BLaER1 treated with 17β-estradiol and CSF1 and Interleukin-3, amounts not matched to agents 10 nM and 100 nM (cell line): ENCODE data around the gene STX16.

ENCODE experiments used
- H3K27ac ChIP-seq, 11 experiments: shearing (Covaris generic); formaldehyde crosslinking; 2 replicates each; pipeline ENCODE4 v1.8.1; 2022
- H3K27me3 ChIP-seq, 11 experiments: shearing (Covaris generic); formaldehyde crosslinking; 2 replicates each; pipeline ENCODE4 v1.8.1; 2022
- H3K36me3 ChIP-seq, 11 experiments: shearing (Covaris generic); formaldehyde crosslinking; 2 replicates each; pipeline ENCODE4 v1.8.1; 2022
- H3K4me1 ChIP-seq, 10 experiments: shearing (Covaris generic); formaldehyde crosslinking; 2 replicates each; pipeline ENCODE4 v1.8.1; 2022
- H3K4me2 ChIP-seq, 11 experiments: shearing (Covaris generic); formaldehyde crosslinking; 2 replicates each; pipeline ENCODE4 v1.8.1; 2022
- H3K4me3 ChIP-seq, 10 experiments: shearing (Covaris generic); formaldehyde crosslinking; 2 replicates each; pipeline ENCODE4 v1.8.1; 2022
- H3K9ac ChIP-seq, 11 experiments: shearing (Covaris generic); formaldehyde crosslinking; 2 replicates each; pipeline ENCODE4 v1.8.1; 2022
- H3K9me3 ChIP-seq, 11 experiments: shearing (Covaris generic); formaldehyde crosslinking; replicated peaks in 1 of 11; 2 replicates each; pipeline ENCODE4 v1.8.1; 2022
- H4K20me1 ChIP-seq, 11 experiments: shearing (Covaris generic); formaldehyde crosslinking; 2 replicates each; pipeline ENCODE4 v1.8.1; 2022
- Cebpa-rat ChIP-seq, 11 experiments: shearing (Covaris generic); IDR thresholded peaks; 2 replicates each; pipeline ENCODE4 v1.8.1; 2022

The STX16 gene, protein sequence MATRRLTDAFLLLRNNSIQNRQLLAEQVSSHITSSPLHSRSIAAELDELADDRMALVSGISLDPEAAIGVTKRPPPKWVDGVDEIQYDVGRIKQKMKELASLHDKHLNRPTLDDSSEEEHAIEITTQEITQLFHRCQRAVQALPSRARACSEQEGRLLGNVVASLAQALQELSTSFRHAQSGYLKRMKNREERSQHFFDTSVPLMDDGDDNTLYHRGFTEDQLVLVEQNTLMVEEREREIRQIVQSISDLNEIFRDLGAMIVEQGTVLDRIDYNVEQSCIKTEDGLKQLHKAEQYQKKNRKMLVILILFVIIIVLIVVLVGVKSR

GRCh38 chr20:58650776-58651558, at the start of gene STX16:
TSS of gene STX16 (plus strand) at chr20:58651283. CDS start at chr20:58652007, 724 bp downstream.
- peak within 1 kb of the TSS; percentile 84 to 96 (median 95) for H3K9ac ChIP-seq
- H3K4me3 ChIP-seq, result peak within 1 kb of the TSS; percentile 84 to 100 (median 97)
- H4K20me1 ChIP-seq, result peaks cover 10 to 34% (median 23%) of the 10 kb centered on the region in 11 experiments; a peak in 19 of 22 replicates
- H3K9me3 ChIP-seq, result no peaks in the 10 kb centered on the region
- peak within 1 kb of the TSS; percentile 93 to 99 (median 98) for H3K4me2 ChIP-seq
- H3K27ac ChIP-seq, result peak within 1 kb of the TSS; percentile 81 to 94 (median 89)
- peaks cover 27 to 40% (median 33%) of the 10 kb centered on the region in 10 experiments for H3K4me1 ChIP-seq
- no peak for TF ChIP-seq Cebpa-rat (IDR thresholded peaks at IDR 0.05)
- peaks cover 6 to 20% (median 10%) of the 10 kb centered on the region in 11 experiments; a peak in 18 of 22 replicates for H3K36me3 ChIP-seq
- peaks cover 8 to 20% (median 16%) of the 10 kb centered on the region in 11 experiments; a peak in 21 of 22 replicates for H3K27me3 ChIP-seq

GRCh38 chr20:58602124-58602523, 49.0 kb upstream of the STX16 start:
- Histone ChIP-seq H3K4me3 (no peak overlapping the region), H4K20me1 (no peaks in the 10 kb centered on the region), H3K4me1 (peaks cover 0 to 21% (median 11%) of the 10 kb centered on the region in 10 experiments; a peak in 13 of 20 replicates), H3K36me3 (no peaks in the 10 kb centered on the region), H3K27ac (no peak overlapping the region), H3K4me2 (no peak overlapping the region), H3K9ac (no peak overlapping the region), H3K27me3 (no peaks in the 10 kb centered on the region), H3K9me3 (no peaks in the 10 kb centered on the region)
- no peak for TF ChIP-seq Cebpa-rat (IDR thresholded peaks at IDR 0.05)

GRCh38 chr20:58603721-58604120, 47.4 kb upstream of the STX16 start:
- Histone ChIP-seq H3K4me2 (peak overlapping the region in 4 of 11 experiments; percentile 71 to 84 (median 73); a peak in 4 of 22 replicates), H3K27ac (no peak overlapping the region)

GRCh38 chr20:58604128-58604881, 46.8 kb upstream of the STX16 start:
- no peak for TF ChIP-seq Cebpa-rat (IDR thresholded peaks at IDR 0.05)
- H3K27me3 ChIP-seq, result no peaks in the 10 kb centered on the region
- H3K4me2 ChIP-seq, result peak overlapping the region in 9 of 11 experiments; percentile 5 to 84 (median 71); a peak in 16 of 22 replicates
- no peaks in the 10 kb centered on the region for H3K36me3 ChIP-seq
- H3K4me1 ChIP-seq, result peaks cover 0 to 29% (median 12%) of the 10 kb centered on the region in 10 experiments; a peak in 13 of 20 replicates
- peaks cover 0 to 5% (median 0%) of the 10 kb centered on the region in 11 experiments; a peak in 1 of 22 replicates for H4K20me1 ChIP-seq
- H3K9ac ChIP-seq, result peak overlapping the region in 1 of 11 experiments; percentile 18; a peak in 1 of 22 replicates
- no peak overlapping the region for H3K4me3 ChIP-seq
- H3K9me3 ChIP-seq, result no peaks in the 10 kb centered on the region
- H3K27ac ChIP-seq, result no peak overlapping the region

More at GRCh38 chr20:58603721-58604120, 47.4 kb upstream of the STX16 start:
- Histone ChIP-seq H3K4me1 (peaks cover 0 to 29% (median 12%) of the 10 kb centered on the region in 10 experiments; a peak in 13 of 20 replicates), H3K36me3 (no peaks in the 10 kb centered on the region), H3K27me3 (no peaks in the 10 kb centered on the region), H3K9me3 (no peaks in the 10 kb centered on the region), H3K4me3 (no peak overlapping the region), H4K20me1 (peaks cover 0 to 5% (median 0%) of the 10 kb centered on the region in 11 experiments; a peak in 1 of 22 replicates), H3K9ac (no peak overlapping the region)
- TF ChIP-seq Cebpa-rat (IDR thresholded peaks at IDR 0.05), result no peak

DNA sequence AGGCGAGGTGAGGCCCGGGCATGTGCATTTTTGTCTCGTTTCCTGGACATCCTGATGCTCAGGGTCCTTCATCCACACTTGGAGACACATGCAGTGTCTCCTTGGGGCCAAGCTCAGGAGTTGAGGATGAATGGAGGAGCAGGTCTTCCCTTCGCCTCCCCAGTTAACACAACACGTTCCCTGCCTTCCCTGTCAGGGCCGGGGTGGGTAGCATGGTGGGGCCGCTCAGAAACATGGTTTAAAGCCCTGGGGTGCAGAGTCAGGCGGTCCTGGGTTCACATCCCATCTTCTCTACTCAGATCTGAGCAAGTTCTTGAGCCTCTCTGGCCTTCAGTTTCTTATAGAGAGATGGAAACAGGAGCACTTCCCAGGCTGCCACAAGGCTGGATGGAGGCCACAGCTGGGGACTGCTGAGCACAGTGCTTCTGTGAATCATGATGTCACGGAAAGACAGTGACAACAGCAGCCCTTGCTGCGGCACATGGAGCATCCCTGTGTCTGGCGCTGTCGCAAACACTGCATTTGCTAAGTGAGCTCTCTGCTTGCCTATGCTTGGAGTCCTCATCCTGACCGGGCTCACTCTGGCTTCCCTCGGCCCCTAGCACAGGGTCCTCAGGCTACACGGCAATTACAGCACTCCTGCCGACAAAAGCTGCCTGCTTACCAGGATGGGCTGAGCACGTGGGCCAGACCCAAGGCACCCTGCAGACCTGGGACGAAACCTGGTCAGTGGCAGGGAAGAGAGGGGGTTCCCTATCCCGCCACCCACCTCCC, 45.6 kb upstream of the STX16 start:
- H3K27ac ChIP-seq, result no peak overlapping the region
- H3K36me3 ChIP-seq, result no peaks in the 10 kb centered on the region
- no peaks in the 10 kb centered on the region for H3K27me3 ChIP-seq
- peaks cover 0 to 24% (median 12%) of the 10 kb centered on the region in 10 experiments; a peak in 13 of 20 replicates for H3K4me1 ChIP-seq
- H3K9ac ChIP-seq, result no peak overlapping the region
- no peaks in the 10 kb centered on the region for H3K9me3 ChIP-seq
- peak overlapping the region in 4 of 11 experiments; percentile 56 to 84 (median 73); a peak in 4 of 22 replicates for H3K4me2 ChIP-seq
- H4K20me1 ChIP-seq, result peaks cover 0 to 5% (median 0%) of the 10 kb centered on the region in 11 experiments; a peak in 1 of 22 replicates
- no peak for TF ChIP-seq Cebpa-rat (IDR thresholded peaks at IDR 0.05)
- H3K4me3 ChIP-seq, result no peak overlapping the region

- Histone ChIP-seq H3K9me3 (no peaks in the 10 kb centered on the region), H3K4me2 (no peak overlapping the region), H3K4me1 (peaks cover 0 to 24% (median 12%) of the 10 kb centered on the region in 10 experiments; a peak in 13 of 20 replicates), H3K36me3 (no peaks in the 10 kb centered on the region), H3K27me3 (no peaks in the 10 kb centered on the region), H4K20me1 (peaks cover 0 to 5% (median 0%) of the 10 kb centered on the region in 11 experiments; a peak in 1 of 22 replicates), H3K4me3 (no peak overlapping the region), H3K9ac (no peak overlapping the region), H3K27ac (no peak overlapping the region)
- no peak for TF ChIP-seq Cebpa-rat (IDR thresholded peaks at IDR 0.05)
These were observed 44.9 kb upstream of the STX16 start for GRCh38 chr20:58606184-58606583.

DNA sequence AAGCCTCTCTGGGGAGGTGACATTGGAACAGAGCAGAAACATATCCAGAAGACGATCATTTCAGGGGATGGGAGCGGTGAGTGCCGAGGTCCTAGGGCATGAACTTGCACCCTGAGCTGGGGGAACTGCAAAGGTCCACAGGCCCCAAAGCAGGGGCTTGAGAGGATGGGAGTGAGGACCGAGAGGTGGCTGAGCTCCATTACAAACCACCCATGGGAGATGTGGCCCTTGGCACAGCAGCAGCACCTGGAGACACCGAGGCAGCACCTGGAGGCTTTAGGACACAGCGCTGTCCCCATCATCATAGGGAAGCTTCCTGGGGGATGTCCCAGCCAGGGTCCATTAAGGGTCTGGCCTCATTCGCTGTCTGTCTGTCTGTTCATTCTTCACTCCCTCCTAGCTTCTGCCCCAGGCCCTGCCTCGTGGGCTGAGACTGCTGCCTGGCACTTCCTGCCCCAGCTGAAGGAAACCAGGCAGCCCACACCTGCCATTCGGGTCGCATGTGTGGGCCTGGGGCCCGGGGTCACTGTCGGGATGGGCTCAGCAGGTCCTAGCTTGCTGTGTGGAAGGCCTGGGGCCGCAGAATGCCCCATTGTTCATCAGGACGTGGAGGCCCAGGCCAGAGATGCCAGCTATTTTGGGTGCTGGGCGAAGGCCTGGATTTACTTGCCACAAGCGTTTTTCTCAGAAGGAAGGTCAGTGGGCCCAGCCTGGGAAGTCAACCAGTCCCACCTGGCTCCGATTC, 42.8 kb upstream of the STX16 start:
- Histone ChIP-seq H3K36me3 (no peaks in the 10 kb centered on the region), H3K27ac (no peak overlapping the region), H4K20me1 (peaks cover 0 to 5% (median 0%) of the 10 kb centered on the region in 11 experiments; a peak in 1 of 22 replicates), H3K27me3 (no peaks in the 10 kb centered on the region), H3K4me1 (peaks cover 0 to 24% (median 12%) of the 10 kb centered on the region in 10 experiments; a peak in 13 of 20 replicates), H3K4me3 (no peak overlapping the region), H3K9me3 (no peaks in the 10 kb centered on the region), H3K9ac (no peak overlapping the region; a peak in 1 of 22 replicates), H3K4me2 (peak overlapping the region in 2 of 11 experiments; percentile 17 to 18; a peak in 2 of 22 replicates)
- TF ChIP-seq Cebpa-rat (IDR thresholded peaks at IDR 0.05), result no peak
